Measurements from ENCODE around the gene SLC22A1. TPM values are rescaled to one million over a fixed set of nuclear protein-coding genes. Genes with fewer than 3 reads are reported as not detected.

Gene SLC22A1
- total RNA-seq, 1 experiment from 2014 or later = 0.39 TPM

DNA sequence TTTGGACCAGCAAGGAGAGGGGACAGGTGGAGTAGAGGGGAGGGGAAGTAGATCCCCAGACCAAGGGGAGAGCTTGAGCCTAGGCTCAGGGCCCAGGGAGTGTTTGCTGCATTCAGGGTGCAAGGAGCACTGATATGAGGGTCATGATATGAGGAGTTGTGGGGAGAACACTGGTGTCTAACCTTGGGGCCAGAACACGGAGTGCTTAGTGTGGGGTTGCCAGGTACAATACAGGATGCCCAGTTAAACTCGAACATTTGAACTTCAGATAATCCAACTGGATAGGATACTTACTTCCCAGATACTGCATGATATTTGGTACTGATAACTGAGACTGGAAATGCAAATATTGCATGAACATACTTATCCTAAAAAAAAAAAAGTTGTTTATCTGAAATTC is 2.4 kb downstream of the SLC22A1 start:
- Histone ChIP-seq H2AK5ac (ENCODE audit: insufficient read length, low read length) (no peak overlapping the region), H2BK20ac (ENCODE audit: low read depth, low read length, poor library complexity, severe bottlenecking) (no peak overlapping the region)

More for the DNA sequence above, 2.4 kb downstream of the SLC22A1 start:
- H3K23me2 ChIP-seq (ENCODE audit: insufficient read length, low read depth, low read length, poor library complexity, severe bottlenecking) = no peaks in the 10 kb centered on the region
- peaks cover 8 to 12% of the 10 kb centered on the region in 2 experiments; a peak in 3 of 5 replicates for H3K9me3 Mint-ChIP-seq
- no peaks in the 10 kb centered on the region for H4K20me1 ChIP-seq (ENCODE audit: control insufficient read depth, insufficient read depth, insufficient read length)
- H3K4me2 ChIP-seq (ENCODE audit: insufficient read depth, insufficient read length, low read length) = no peak overlapping the region
- no peak overlapping the region for H3K23ac ChIP-seq (ENCODE audit: insufficient read length, low read depth, low read length)
- H3K56ac ChIP-seq (ENCODE audit: insufficient read length, low read depth, low read length) = no peak overlapping the region
- no peak overlapping the region for H3T11ph ChIP-seq (ENCODE audit: low read length)
- no peak overlapping the region for H2BK5ac ChIP-seq (ENCODE audit: insufficient read length, low read length)
- no peaks in the 10 kb centered on the region; the same call in 1 of the 2 replicates for H3K27me3 Mint-ChIP-seq (ENCODE audit: low read depth)
- no peak overlapping the region for H2BK120ac ChIP-seq (ENCODE audit: low read depth, low read length, poor library complexity, severe bottlenecking)
- TF ChIP-seq, protein P1, sequence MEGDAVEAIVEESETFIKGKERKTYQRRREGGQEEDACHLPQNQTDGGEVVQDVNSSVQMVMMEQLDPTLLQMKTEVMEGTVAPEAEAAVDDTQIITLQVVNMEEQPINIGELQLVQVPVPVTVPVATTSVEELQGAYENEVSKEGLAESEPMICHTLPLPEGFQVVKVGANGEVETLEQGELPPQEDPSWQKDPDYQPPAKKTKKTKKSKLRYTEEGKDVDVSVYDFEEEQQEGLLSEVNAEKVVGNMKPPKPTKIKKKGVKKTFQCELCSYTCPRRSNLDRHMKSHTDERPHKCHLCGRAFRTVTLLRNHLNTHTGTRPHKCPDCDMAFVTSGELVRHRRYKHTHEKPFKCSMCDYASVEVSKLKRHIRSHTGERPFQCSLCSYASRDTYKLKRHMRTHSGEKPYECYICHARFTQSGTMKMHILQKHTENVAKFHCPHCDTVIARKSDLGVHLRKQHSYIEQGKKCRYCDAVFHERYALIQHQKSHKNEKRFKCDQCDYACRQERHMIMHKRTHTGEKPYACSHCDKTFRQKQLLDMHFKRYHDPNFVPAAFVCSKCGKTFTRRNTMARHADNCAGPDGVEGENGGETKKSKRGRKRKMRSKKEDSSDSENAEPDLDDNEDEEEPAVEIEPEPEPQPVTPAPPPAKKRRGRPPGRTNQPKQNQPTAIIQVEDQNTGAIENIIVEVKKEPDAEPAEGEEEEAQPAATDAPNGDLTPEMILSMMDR (conservative IDR thresholded peaks at IDR 0.05) = no peak
- no peak overlapping the region; a peak in 1 of 7 replicates for H3K27ac Mint-ChIP-seq
- no peak overlapping the region for H3K18ac ChIP-seq (ENCODE audit: insufficient read length, low read depth, low read length)
- no peak overlapping the region for H4K91ac ChIP-seq (ENCODE audit: insufficient read length, low read depth, low read length)
- no peaks in the 10 kb centered on the region for H3K79me1 ChIP-seq (ENCODE audit: insufficient read depth, low read depth, low read length, poor library complexity, severe bottlenecking)
- no peaks in the 10 kb centered on the region for H3K27me3 ChIP-seq (ENCODE audit: insufficient read depth, low read length)
- no peaks in the 10 kb centered on the region for H3K79me2 ChIP-seq (ENCODE audit: insufficient read depth, low read length)
- no CpG with 5 or more reads among the region's 2 CpGs for WGBS (ENCODE audit: extremely low coverage, insufficient read length, low lambda C conversion rate)
- no peak overlapping the region for H4K5ac ChIP-seq (ENCODE audit: insufficient read length, low read depth, low read length)
- no peaks in the 10 kb centered on the region for H3K9me3 ChIP-seq (ENCODE audit: control insufficient read depth, low read depth, low read length)
- H3K4me3 Mint-ChIP-seq = no peak overlapping the region; a peak in 1 of 5 replicates
- H3K4me1 Mint-ChIP-seq = no peaks in the 10 kb centered on the region
- H2BK15ac ChIP-seq (ENCODE audit: low read depth, low read length) = no peak overlapping the region
- H3K4me1 ChIP-seq (ENCODE audit: insufficient read depth, low read length) = no peaks in the 10 kb centered on the region
- H3K9ac ChIP-seq (ENCODE audit: extremely low read depth, insufficient read length, low read length) = no peak overlapping the region
- no peak overlapping the region for H3K14ac ChIP-seq (ENCODE audit: insufficient read depth, low read length)
- no peak overlapping the region for H3K4ac ChIP-seq (ENCODE audit: low read depth, low read length)
- H4K8ac ChIP-seq (replicated peaks; ENCODE audit: insufficient read length, low read depth, low read length) = no peak overlapping the region
- H2BK12ac ChIP-seq (ENCODE audit: insufficient read length, low read depth, low read length) = no peak overlapping the region
- H3K36me3 Mint-ChIP-seq (ENCODE audit: insufficient read depth in 1 of 3, low read depth in 3 of 3) = peaks cover 7 to 15% (median 10%) of the 10 kb centered on the region in 3 experiments; a peak in 5 of 7 replicates
- no peak overlapping the region for H2AFZ ChIP-seq (ENCODE audit: low read length)
- H3K27ac ChIP-seq (ENCODE audit: insufficient read length, low read depth, low read length) = no peak overlapping the region
- DNase-seq = no peak

Measured in H9 (cell line).